Loucy (cell line): ENCODE measurements around the gene RB1.

Experiments used
- H2AFZ ChIP-seq: fragments of 200-600 bp; sonication (generic); 2 replicates; pipeline ENCODE4 v1.6.0; 2016; ENCODE audit warnings: antibody characterized with exemption, mild to moderate bottlenecking, low read length, moderate library complexity
- H3F3A ChIP-seq: fragments of 200-600 bp; 2 replicates; pipeline ENCODE4 v1.6.0; 2016; ENCODE audit warnings: antibody characterized with exemption, low read depth, mild to moderate bottlenecking
- H3K27me3 ChIP-seq: fragments of 200-600 bp; sonication (generic); 2 replicates; pipeline ENCODE4 v1.6.1; 2014; ENCODE audit warnings: low read length, mild to moderate bottlenecking; ENCODE audit not compliant: insufficient read depth, poor library complexity, severe bottlenecking
- H3K36me3 ChIP-seq: fragments of 200-600 bp; sonication (generic); 2 replicates; pipeline ENCODE4 v1.6.1; 2016; ENCODE audit warnings: low read length; ENCODE audit not compliant: insufficient read depth
- H3K4me1 ChIP-seq: fragments of 200-600 bp; sonication (generic); 2 replicates; pipeline ENCODE4 v1.5.1; 2014; ENCODE audit warnings: low read length, mild to moderate bottlenecking; ENCODE audit not compliant: insufficient read depth, poor library complexity, severe bottlenecking
- H3K4me2 ChIP-seq: fragments of 200-600 bp; sonication (generic); 2 replicates; pipeline ENCODE4 v1.6.0; 2014; ENCODE audit warnings: antibody characterized with exemption, low read length, low read depth, mild to moderate bottlenecking; ENCODE audit not compliant: poor library complexity, severe bottlenecking
- H3K4me3 ChIP-seq: fragments of 200-600 bp; sonication (generic); 2 replicates; pipeline ENCODE4 v1.5.1; 2014; ENCODE audit warnings: low read length, mild to moderate bottlenecking, mixed read lengths; ENCODE audit not compliant: poor library complexity, severe bottlenecking
- H3K79me2 ChIP-seq: fragments of 200-600 bp; sonication (generic); 2 replicates; pipeline ENCODE4 v1.6.1; 2014; ENCODE audit warnings: low read length; ENCODE audit not compliant: insufficient read depth
- H3K9ac ChIP-seq: fragments of 200-600 bp; sonication (generic); 2 replicates; pipeline ENCODE4 v1.6.0; 2014; ENCODE audit warnings: mild to moderate bottlenecking, low read depth, low read length, moderate library complexity; ENCODE audit not compliant: poor library complexity, severe bottlenecking
- H3K9me2 ChIP-seq: fragments of 200-600 bp; sonication (generic); replicated peaks from 2 replicates; pipeline ENCODE4 v1.6.1; 2016; ENCODE audit warnings: low read depth, low read length, mixed read lengths
- H3K9me3 ChIP-seq: fragments of 200-600 bp; sonication (generic); 2 replicates; pipeline ENCODE4 v1.6.1; 2014; ENCODE audit warnings: mild to moderate bottlenecking, antibody characterized with exemption, low read length, low read depth; ENCODE audit not compliant: insufficient read depth
- H4K20me1 ChIP-seq: fragments of 200-600 bp; sonication (generic); 2 replicates; pipeline ENCODE4 v1.6.0; 2014; ENCODE audit warnings: antibody characterized with exemption, low read length, mild to moderate bottlenecking; ENCODE audit not compliant: insufficient read depth, poor library complexity, severe bottlenecking
- CTCF ChIP-seq: fragments of 200-600 bp; sonication (generic); conservative IDR thresholded peaks from 2 replicates; pipeline ENCODE4 v1.5.1; 2014; ENCODE audit warnings: mild to moderate bottlenecking, antibody characterized with exemption, low read length
- EZH2phosphoT487 ChIP-seq: fragments of 200-600 bp; IDR thresholded peaks from 2 replicates; pipeline ENCODE4 v1.6.1; 2018; ENCODE audit warnings: antibody characterized with exemption, mild to moderate bottlenecking, moderate library complexity, borderline replicate concordance

The RB1 gene

GRCh38 chr13:48501705-48502104 is 198.2 kb downstream of the RB1 start:
- Histone ChIP-seq H3K9ac (peak overlapping the region; percentile 46), H3K4me2 (peak overlapping the region; percentile 48), H3K4me3 (peak overlapping the region; percentile 51), H3K79me2 (peaks cover 5% of the 10 kb centered on the region; the same call in 1 of the 2 replicates), H3K36me3 (no peaks in the 10 kb centered on the region), H2AFZ (no peak overlapping the region), H3K27me3 (no peaks in the 10 kb centered on the region), H3F3A (peaks cover 9% of the 10 kb centered on the region), H4K20me1 (no peaks in the 10 kb centered on the region), H3K9me2 (no peaks in the 10 kb centered on the region), H3K4me1 (peaks cover 86% of the 10 kb centered on the region), H3K9me3 (no peaks in the 10 kb centered on the region)
- TF ChIP-seq EZH2phosphoT487: no peak
- no peak for TF ChIP-seq CTCF

- Histone ChIP-seq H3K4me1 (peaks cover 86% of the 10 kb centered on the region), H3K4me3 (peak overlapping the region; percentile 51), H3K79me2 (peaks cover 5% of the 10 kb centered on the region; the same call in 1 of the 2 replicates), H3K9me2 (no peaks in the 10 kb centered on the region), H3K4me2 (peak overlapping the region; percentile 48), H3K36me3 (no peaks in the 10 kb centered on the region), H3K9me3 (no peaks in the 10 kb centered on the region), H2AFZ (no peak overlapping the region), H3F3A (peaks cover 9% of the 10 kb centered on the region), H3K27me3 (no peaks in the 10 kb centered on the region), H4K20me1 (no peaks in the 10 kb centered on the region), H3K9ac (peak overlapping the region; percentile 35)
- TF ChIP-seq CTCF: no peak
- no peak for TF ChIP-seq EZH2phosphoT487
Observed at GRCh38 chr13:48502601-48503319, 199.2 kb downstream of the RB1 start.

GRCh38 chr13:48504606-48505005 is 201.1 kb downstream of the RB1 start:
- H3K4me2 ChIP-seq: peak overlapping the region; percentile 61

More at GRCh38 chr13:48504606-48505005, 201.1 kb downstream of the RB1 start:
- Histone ChIP-seq H3K79me2 (peaks cover 5% of the 10 kb centered on the region; the same call in 1 of the 2 replicates), H2AFZ (no peak overlapping the region), H3F3A (peaks cover 9% of the 10 kb centered on the region), H3K9me3 (no peaks in the 10 kb centered on the region), H3K4me3 (peak overlapping the region; percentile 19), H3K9ac (peak overlapping the region; percentile 56), H3K36me3 (no peaks in the 10 kb centered on the region), H3K9me2 (no peaks in the 10 kb centered on the region), H4K20me1 (no peaks in the 10 kb centered on the region), H3K27me3 (no peaks in the 10 kb centered on the region), H3K4me1 (peaks cover 84% of the 10 kb centered on the region)
- TF ChIP-seq CTCF (peak; percentile 48), EZH2phosphoT487 (no peak)
